Activated CD8-positive, alpha-beta memory T cell treated with anti-CD3 and anti-CD28 coated beads, Interleukin-2, amount 50 U/mL, for 1 hour (primary cell): ENCODE results near the gene CDC14B.
"Not testable (repeated sequence)": the region's sequence is repeated elsewhere in the genome, so short reads cannot be mapped to it uniquely, and the experiment has no call there.

Experiments used
- DNase-seq: peaks from one replicate; pipeline ENCODE4 v3.0.0-alpha.2; 2020; ENCODE audit errors: extremely low read depth

The CDC14B gene

GRCh38 chr9:96550659-96551058, 69.0 kb downstream of the CDC14B start:
- no peak for DNase-seq

GRCh38 chr9:96543131-96543530, 76.5 kb downstream of the CDC14B start:
- DNase-seq = not testable (repeated sequence)

GRCh38 chr9:96540106-96540505, 79.5 kb downstream of the CDC14B start:
- no peak for DNase-seq

GRCh38 chr9:96532173-96532572, 87.5 kb downstream of the CDC14B start:
- no peak for DNase-seq

- no peak for DNase-seq
Measured at GRCh38 chr9:96524764-96525163, 94.9 kb downstream of the CDC14B start.

GRCh38 chr9:96524045-96524444, 95.6 kb downstream of the CDC14B start:
- no peak for DNase-seq

GRCh38 chr9:96523374-96523773, 96.3 kb downstream of the CDC14B start:
- no peak for DNase-seq

DNA sequence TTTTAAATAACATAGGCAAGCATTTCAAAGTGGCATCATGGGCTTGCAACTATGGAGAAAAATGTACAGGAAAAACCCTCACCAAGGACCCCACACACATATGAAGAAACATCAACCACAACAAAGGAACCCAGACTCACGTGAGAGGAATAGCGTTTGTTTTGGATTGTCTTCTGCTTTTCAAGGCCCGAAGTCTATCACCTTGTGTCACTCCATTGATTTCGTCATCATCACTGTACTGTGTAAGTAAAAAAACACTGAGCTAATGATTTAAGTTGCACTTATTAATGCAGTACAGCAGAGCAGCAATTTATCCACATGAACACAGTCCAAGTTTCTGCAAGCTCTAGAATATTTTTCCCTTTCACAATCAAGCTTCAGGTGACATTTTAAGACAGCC, 97.3 kb downstream of the CDC14B start:
- DNase-seq = no peak

GRCh38 chr9:96519787-96520186, 99.9 kb downstream of the CDC14B start:
- no peak for DNase-seq

DNA sequence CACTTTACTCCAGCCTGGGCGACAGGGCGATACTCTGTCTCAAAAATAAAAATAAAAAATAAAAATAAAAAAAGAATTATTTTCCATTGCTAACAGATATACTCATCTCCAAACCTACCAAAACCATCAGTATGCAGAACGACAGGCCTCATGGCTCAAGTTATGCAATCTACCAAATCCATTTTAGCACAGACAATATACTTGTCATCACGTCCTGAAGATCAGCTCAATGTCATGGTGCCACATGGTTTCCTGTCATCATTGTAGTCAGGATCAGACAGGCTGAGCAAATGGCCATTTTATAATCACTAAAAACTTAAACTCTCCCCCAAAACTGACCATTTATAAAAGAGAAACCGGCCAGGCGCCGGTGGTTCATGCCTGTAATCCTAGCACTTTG, 100.5 kb downstream of the CDC14B start:
- no peak for DNase-seq

DNA sequence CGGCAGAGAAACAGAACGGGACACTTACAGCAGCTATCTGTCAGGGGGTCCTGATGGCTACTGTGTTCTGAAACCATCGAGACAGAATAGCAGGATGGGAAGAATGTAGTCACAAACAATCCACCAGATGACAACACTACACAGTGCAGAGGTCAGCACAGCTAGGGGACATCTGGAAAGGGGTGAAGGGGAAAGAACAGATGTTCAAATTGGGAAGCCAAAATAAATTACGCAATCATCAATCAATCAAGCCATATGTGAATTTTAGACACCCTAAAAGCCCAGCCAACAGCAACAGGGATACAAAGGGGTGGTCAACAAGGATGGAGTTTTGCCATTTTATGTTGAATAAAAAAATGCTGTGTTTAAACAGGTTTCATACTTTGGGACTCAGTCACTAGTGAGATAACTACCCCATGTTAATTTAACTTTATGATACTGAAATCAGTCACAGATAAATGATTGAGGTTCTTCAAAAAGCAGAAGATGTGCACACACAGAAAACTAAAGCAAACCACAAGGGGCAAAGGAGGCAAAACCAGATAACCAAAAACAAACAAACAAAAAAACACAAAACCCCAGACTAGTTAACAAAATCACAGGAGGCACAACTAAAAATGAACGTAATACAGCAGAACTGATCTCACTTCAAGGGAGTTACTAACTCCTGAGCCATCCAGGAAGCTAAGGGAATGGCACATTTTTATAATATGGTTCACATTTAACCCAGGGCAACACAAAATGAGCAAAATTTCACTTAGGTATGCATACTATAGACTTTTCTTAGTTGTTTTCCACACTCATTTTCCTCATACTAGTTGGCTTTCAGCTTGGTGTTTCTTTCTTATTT, 103.8 kb downstream of the CDC14B start:
- no peak for DNase-seq

DNA sequence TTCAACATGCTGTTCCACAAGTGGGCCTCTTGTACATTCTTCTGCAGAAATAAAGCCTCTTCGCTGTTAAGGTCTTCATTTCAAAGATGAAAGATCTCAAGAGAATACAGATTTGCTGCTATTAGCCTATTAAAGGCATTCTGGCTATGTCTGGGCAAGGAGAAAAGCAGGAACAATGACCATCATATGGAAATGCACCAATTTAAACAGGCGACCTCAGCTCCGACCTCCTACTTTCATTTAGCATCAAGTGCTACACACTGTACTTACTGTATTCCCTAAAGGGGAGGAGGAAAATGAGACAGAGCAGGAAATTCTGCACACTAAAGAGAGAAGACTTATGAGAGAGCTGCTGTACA, 104.9 kb downstream of the CDC14B start:
- no peak for DNase-seq

DNA sequence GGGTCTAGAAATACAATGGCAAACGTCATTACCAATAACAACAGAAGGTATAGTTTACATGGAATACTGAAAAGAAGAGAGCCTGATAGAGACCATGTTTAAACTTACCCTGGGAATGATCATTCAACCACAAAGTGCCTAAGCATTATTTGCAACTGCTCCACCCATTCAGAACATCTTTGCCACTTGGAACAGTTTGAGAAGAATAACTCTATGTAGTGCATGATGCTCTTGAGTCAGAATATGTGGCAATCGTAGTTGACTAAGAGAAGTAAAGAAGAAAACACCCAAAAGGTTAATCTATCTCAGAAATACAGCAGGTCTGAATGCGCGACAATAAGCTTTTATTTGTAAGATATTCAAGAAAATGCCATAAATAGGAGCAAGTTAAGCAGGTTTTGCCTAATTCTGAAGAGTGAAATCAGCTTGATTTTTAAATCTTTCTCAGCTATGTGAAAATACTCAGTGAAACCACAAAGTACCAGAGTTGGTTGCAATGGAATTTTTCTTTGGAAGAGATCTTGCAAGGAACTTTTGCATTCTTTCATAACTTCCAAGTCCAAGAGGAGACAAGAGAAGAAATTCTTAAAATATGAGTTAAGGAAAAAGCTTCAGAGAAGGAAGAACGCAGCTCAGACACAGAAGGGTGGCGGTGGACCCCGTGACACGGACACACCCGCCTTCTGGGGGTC, 105.4 kb downstream of the CDC14B start:
- DNase-seq = no peak

DNA sequence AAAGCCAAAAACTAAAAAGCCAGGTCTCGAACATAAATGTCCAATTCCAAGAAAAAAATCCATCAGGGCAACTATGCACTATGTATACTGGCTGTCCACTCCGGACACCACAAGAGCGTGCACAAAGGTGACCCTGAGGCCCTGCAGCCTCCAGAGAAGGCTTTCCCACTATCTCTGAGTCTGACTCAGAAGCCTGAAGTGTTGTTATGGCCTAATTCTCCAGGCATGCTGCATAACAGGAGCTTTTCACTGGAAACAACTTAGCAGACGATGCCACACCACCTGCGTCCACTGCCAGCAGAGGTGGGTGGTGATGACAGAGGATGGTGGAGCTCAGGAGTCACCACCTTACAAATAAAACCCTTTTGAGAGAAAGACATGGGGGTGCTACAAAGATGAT, 106.0 kb downstream of the CDC14B start:
- no peak for DNase-seq

GRCh38 chr9:96512240-96512639, 107.4 kb downstream of the CDC14B start:
- DNase-seq = no peak

GRCh38 chr9:96510258-96510657, 109.4 kb downstream of the CDC14B start:
- DNase-seq = no peak

DNA sequence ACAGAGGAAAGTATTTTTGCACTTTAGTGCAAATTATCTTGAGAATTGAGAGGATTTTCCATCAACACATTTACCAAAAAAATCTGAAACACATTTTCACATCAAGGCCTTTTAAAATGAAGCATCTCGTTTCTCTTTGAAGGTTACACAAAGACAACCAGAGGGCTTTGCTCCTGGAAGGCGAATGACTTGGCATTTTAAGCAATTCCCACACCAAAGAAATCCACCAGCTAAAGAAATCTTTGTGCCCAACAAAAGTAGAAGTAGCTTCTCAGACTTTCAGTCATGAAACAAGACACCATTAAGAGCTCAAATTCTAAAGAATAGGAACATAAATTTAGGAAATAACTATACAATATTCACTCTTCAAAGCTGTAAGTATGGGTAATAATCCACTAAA, 109.8 kb downstream of the CDC14B start:
- DNase-seq = no peak

GRCh38 chr9:96509026-96509425, 110.6 kb downstream of the CDC14B start:
- DNase-seq = no peak

DNA sequence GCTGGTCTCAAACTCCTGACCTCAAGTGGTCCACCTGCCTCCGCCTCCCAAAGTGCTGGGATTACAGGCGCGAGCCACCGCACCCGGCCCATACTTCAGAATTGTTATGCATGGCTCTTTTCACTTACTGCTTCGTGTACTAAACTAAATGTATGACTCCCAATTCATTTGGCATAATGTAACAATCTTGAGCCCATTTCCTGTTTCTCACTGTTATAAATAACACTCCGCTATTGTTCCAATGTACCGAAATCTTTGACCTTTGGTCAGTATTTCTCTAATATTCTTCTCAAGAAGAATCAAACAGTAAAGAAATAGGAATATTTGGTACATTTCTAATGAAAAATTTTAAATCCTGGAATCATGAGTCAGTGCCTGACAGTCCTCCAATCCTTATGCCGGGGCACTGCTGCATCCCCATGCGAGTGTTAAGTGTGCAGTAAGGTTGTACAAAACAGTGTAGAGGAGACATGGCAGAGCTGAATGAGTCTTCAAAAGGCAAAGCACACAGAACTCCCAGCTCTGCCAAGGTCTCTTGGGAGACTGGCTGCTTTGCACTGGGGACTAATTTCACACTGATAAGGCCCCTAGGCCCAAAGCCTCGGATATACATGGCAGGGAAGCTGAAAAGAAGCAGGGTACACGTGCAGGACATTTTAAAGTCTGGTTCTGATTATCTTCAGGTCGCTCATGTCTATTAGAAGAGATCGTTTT, 111.3 kb downstream of the CDC14B start:
- no peak for DNase-seq

GRCh38 chr9:96505316-96505991, 114.2 kb downstream of the CDC14B start:
- DNase-seq = no peak

GRCh38 chr9:96503918-96504317, 115.7 kb downstream of the CDC14B start:
- no peak for DNase-seq

GRCh38 chr9:96503374-96503748, 116.3 kb downstream of the CDC14B start:
- not testable (repeated sequence) for DNase-seq
